ENCODE data around the gene IRX5. TPM values are rescaled to one million over a fixed set of nuclear protein-coding genes. Genes with fewer than 3 reads are reported as not detected.
A peak's percentile ranks its signal among the peaks of the same experiment; 100 is the strongest.

IRX5 gene
- polyA plus RNA-seq, 1 donor from 2014 or later = not detected

DNA sequence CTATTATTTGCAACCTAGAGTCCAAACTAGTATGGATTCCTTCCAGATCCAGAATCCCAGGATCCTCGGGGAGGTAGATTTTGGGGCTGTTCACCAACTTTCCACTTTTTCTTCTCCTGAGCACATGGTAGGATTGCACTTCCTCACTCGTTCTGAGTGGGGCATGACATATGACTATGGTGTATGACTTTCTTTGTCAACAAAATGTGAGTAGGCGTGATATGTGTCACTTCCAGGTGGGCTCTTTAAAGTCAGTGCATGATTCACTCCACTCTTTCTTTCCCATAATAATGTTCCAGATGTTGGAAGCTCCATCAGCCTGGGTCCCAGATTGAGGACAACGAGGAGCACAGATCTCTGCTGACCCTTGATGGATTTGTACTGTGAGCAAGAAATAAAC lies 21.5 kb downstream of the IRX5 start:
- peaks cover 6% of the 10 kb centered on the region for H3K27me3 Mint-ChIP-seq
- H3K4me3 Mint-ChIP-seq = no peak overlapping the region
- H3K4me1 Mint-ChIP-seq = no peaks in the 10 kb centered on the region
- no peak overlapping the region for H3K27ac Mint-ChIP-seq
- H3K36me3 Mint-ChIP-seq = no peaks in the 10 kb centered on the region
- H3K9me3 Mint-ChIP-seq = peaks cover 0 to 10% (median 5%) of the 10 kb centered on the region in 3 donors

- no peak overlapping the region for H3K27ac Mint-ChIP-seq
- peaks cover 0 to 10% (median 5%) of the 10 kb centered on the region in 3 donors for H3K9me3 Mint-ChIP-seq
- no peak overlapping the region for H3K4me3 Mint-ChIP-seq
- no peaks in the 10 kb centered on the region for H3K36me3 Mint-ChIP-seq
- peaks cover 6% of the 10 kb centered on the region for H3K27me3 Mint-ChIP-seq
- no peaks in the 10 kb centered on the region for H3K4me1 Mint-ChIP-seq
These were observed 22.8 kb downstream of the IRX5 start for GRCh38 chr16:54953461-54953860.

GRCh38 chr16:54954220-54954619 lies 23.6 kb downstream of the IRX5 start:
- Mint-ChIP-seq H3K27me3 (peaks cover 6% of the 10 kb centered on the region), H3K36me3 (no peaks in the 10 kb centered on the region), H3K4me1 (no peaks in the 10 kb centered on the region), H3K4me3 (no peak overlapping the region), H3K9me3 (peaks cover 0 to 10% (median 5%) of the 10 kb centered on the region in 3 donors), H3K27ac (no peak overlapping the region)

- H3K36me3 Mint-ChIP-seq = no peaks in the 10 kb centered on the region
- H3K9me3 Mint-ChIP-seq = peaks cover 0 to 10% (median 3%) of the 10 kb centered on the region in 3 donors
- peaks cover 6% of the 10 kb centered on the region for H3K27me3 Mint-ChIP-seq
- H3K4me3 Mint-ChIP-seq = no peak overlapping the region
- H3K4me1 Mint-ChIP-seq = no peaks in the 10 kb centered on the region
- H3K27ac Mint-ChIP-seq = no peak overlapping the region
These were observed 25.1 kb downstream of the IRX5 start for GRCh38 chr16:54955757-54956156.

- no peak overlapping the region for H3K27ac Mint-ChIP-seq
- no peak overlapping the region for H3K4me3 Mint-ChIP-seq
- H3K4me1 Mint-ChIP-seq = no peaks in the 10 kb centered on the region
- peaks cover 0 to 9% (median 5%) of the 10 kb centered on the region in 3 donors for H3K9me3 Mint-ChIP-seq
- H3K36me3 Mint-ChIP-seq = no peaks in the 10 kb centered on the region
- peaks cover 3% of the 10 kb centered on the region for H3K27me3 Mint-ChIP-seq
These were observed 26.9 kb downstream of the IRX5 start for GRCh38 chr16:54957403-54958166.

DNA sequence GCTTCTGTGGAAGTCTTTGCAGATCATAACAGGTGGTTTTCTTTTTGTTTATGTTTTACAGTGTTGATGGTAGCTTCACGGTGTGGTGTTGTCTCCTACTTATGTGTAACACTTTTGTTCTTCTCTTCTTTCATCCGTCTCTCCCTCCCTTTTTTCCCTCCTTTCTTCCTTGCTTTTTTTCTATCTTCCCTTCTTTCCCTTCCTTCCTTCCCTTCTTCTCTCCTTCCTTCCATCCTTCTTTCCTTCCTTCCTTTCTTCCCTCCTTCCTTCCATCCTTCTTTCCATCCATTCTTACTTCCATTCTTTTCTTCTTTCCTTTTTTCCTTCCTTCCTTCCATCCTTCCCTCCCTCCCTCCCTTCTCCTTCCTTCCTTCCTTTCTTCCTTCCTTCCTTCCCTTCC lies 31.4 kb downstream of the IRX5 start:
- Mint-ChIP-seq H3K9me3 (peaks cover 0 to 3% (median 3%) of the 10 kb centered on the region in 3 donors), H3K27me3 (no peaks in the 10 kb centered on the region), H3K4me3 (no peak overlapping the region), H3K27ac (no peak overlapping the region), H3K4me1 (no peaks in the 10 kb centered on the region), H3K36me3 (peaks cover 3% of the 10 kb centered on the region)

DNA sequence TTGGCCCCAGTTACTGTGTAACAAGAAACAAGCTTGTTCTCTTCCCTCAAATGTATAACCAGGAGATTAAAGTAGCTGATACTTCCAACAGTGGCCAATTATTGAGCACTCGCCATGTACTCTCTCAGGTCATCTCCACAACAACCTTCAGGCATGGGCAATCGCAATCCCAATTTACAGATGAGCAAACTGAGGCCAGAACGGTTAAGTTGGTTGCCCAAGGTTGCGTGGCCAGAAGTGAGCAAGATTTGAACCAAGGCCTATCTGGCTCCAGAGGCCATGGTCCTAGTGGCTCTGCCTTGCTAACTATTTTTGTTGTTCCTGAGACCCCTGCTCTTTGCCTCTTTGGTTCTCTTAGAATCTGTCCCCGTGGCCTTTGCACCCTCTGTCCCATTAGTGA lies 33.6 kb downstream of the IRX5 start:
- Mint-ChIP-seq H3K4me3 (no peak overlapping the region), H3K27ac (no peak overlapping the region), H3K9me3 (peaks cover 0 to 3% (median 3%) of the 10 kb centered on the region in 3 donors), H3K27me3 (no peaks in the 10 kb centered on the region), H3K36me3 (peaks cover 3% of the 10 kb centered on the region), H3K4me1 (no peaks in the 10 kb centered on the region)

DNA sequence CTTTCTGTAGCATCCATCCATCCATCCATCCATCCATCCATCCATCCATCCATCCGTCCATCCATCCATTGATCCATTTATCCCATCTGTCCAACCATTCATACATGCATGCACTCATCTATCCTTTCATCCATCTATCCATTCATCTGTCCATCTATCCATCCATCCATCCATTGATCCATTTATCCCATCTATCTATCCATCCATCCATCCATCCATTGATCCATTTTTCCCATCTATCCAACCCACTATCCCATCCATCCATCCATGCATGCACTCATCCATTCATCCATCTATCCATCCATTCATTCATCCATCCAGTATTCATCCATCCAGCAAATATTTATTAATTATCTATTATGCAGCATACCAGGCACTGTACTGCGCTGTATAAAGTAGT lies 34.8 kb downstream of the IRX5 start:
- no peak overlapping the region for H3K4me3 Mint-ChIP-seq
- peaks cover 4% of the 10 kb centered on the region for H3K36me3 Mint-ChIP-seq
- peaks cover 3 to 5% (median 5%) of the 10 kb centered on the region in 3 donors for H3K9me3 Mint-ChIP-seq
- H3K27me3 Mint-ChIP-seq = no peaks in the 10 kb centered on the region
- no peak overlapping the region for H3K27ac Mint-ChIP-seq
- no peaks in the 10 kb centered on the region for H3K4me1 Mint-ChIP-seq

- Mint-ChIP-seq H3K9me3 (peaks cover 2 to 9% (median 3%) of the 10 kb centered on the region in 3 donors), H3K4me1 (no peaks in the 10 kb centered on the region), H3K27me3 (no peaks in the 10 kb centered on the region), H3K4me3 (no peak overlapping the region), H3K27ac (no peak overlapping the region), H3K36me3 (peaks cover 4% of the 10 kb centered on the region)
These were observed 37.3 kb downstream of the IRX5 start for GRCh38 chr16:54968011-54968410.

- H3K4me3 Mint-ChIP-seq = no peak overlapping the region
- peaks cover 4% of the 10 kb centered on the region for H3K36me3 Mint-ChIP-seq
- H3K27ac Mint-ChIP-seq = no peak overlapping the region
- H3K27me3 Mint-ChIP-seq = no peaks in the 10 kb centered on the region
- H3K4me1 Mint-ChIP-seq = no peaks in the 10 kb centered on the region
- peaks cover 2 to 9% (median 3%) of the 10 kb centered on the region in 3 donors for H3K9me3 Mint-ChIP-seq
These were observed 38.1 kb downstream of the IRX5 start for GRCh38 chr16:54968784-54969183.

DNA sequence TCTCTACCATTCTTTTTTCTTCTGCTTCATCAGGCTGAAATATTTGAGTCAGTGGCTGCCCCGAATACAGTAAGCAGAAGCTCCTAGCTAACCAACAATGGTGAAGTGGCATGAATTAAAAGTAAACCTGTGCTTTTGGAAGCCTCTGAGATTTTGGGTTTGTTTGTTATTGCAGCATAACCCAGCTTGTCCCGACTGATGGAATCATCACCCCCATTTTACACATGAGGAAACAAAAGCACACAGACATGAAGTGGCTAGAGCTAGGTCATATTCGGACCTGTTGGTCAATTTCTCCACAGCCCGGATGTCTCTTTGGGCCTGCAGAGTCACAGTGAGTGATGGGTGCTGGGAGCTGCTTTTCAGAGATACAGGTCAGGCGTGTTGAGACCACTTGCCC lies 39.4 kb downstream of the IRX5 start:
- H3K4me3 Mint-ChIP-seq = no peak overlapping the region
- peaks cover 2 to 9% (median 3%) of the 10 kb centered on the region in 3 donors for H3K9me3 Mint-ChIP-seq
- peaks cover 4% of the 10 kb centered on the region for H3K36me3 Mint-ChIP-seq
- no peak overlapping the region for H3K27ac Mint-ChIP-seq
- no peaks in the 10 kb centered on the region for H3K4me1 Mint-ChIP-seq
- no peaks in the 10 kb centered on the region for H3K27me3 Mint-ChIP-seq

- Mint-ChIP-seq H3K9me3 (peaks cover 1 to 9% (median 2%) of the 10 kb centered on the region in 3 donors), H3K27ac (no peak overlapping the region), H3K27me3 (no peaks in the 10 kb centered on the region), H3K36me3 (peaks cover 2% of the 10 kb centered on the region), H3K4me3 (no peak overlapping the region), H3K4me1 (no peaks in the 10 kb centered on the region)
These were observed 43.7 kb downstream of the IRX5 start for GRCh38 chr16:54974367-54974766.

DNA sequence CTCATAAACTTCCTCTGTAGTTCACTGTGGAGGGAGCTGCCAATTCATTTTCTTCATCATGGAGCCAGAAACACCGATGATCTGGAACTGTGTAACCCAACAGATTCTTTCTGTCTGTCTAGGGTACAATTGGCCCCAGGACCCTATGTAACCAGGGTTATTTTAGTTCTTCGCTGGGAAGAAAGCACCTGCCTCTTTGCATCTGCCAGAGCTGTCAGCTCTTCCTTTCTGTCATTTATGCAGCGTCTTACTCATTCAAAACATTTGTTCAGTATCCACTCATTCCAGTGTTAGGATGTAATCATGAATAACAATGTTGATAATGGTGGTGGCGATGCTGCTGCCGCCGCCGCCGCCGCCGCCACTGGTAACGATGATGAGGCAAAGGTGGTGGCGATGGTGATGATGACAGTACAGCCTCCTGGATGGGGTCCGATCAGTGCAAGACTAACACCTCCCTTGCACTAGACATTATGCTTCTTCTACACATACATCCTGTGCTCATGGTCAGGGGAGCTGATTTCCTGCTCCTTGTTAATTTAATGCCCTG lies 46.1 kb downstream of the IRX5 start:
- peaks cover 0 to 4% (median 1%) of the 10 kb centered on the region in 3 donors for H3K9me3 Mint-ChIP-seq
- H3K27me3 Mint-ChIP-seq = no peaks in the 10 kb centered on the region
- no peak overlapping the region for H3K27ac Mint-ChIP-seq
- H3K4me1 Mint-ChIP-seq = no peaks in the 10 kb centered on the region
- no peaks in the 10 kb centered on the region for H3K36me3 Mint-ChIP-seq
- peak overlapping the region in 1 of 4 donors; percentile 12 for H3K4me3 Mint-ChIP-seq

DNA sequence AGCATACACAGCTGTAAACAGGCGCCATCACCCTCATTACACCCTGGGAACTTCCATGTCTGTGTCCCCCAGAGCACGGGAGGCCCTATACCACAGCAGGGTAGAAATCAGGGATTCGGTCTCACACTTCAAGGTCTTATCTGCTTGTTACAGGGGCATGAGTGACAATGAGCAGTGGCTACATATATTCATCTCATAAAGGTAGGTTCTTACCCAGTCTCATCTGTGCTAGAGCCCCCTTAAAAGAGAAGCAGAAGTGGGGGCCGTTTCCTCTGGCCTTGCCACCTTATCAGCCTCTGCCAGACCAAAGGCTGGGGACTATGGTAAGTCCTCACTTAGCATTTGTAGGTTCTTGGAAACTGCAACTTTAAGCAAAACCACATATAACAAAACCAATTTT lies 46.5 kb downstream of the IRX5 start:
- Mint-ChIP-seq H3K4me3 (no peak overlapping the region), H3K27ac (no peak overlapping the region), H3K9me3 (peaks cover 0 to 4% (median 1%) of the 10 kb centered on the region in 3 donors), H3K27me3 (no peaks in the 10 kb centered on the region), H3K36me3 (no peaks in the 10 kb centered on the region), H3K4me1 (no peaks in the 10 kb centered on the region)

GRCh38 chr16:54980821-54981220 lies 50.2 kb downstream of the IRX5 start:
- no peak overlapping the region for H3K27ac Mint-ChIP-seq
- no peaks in the 10 kb centered on the region for H3K27me3 Mint-ChIP-seq
- H3K4me1 Mint-ChIP-seq = no peaks in the 10 kb centered on the region
- no peaks in the 10 kb centered on the region for H3K9me3 Mint-ChIP-seq
- no peaks in the 10 kb centered on the region for H3K36me3 Mint-ChIP-seq
- no peak overlapping the region for H3K4me3 Mint-ChIP-seq

All from IgD-negative memory B cell (primary cell).